ENCODE results near the gene RPGRIP1L.

The RPGRIP1L gene

DNA sequence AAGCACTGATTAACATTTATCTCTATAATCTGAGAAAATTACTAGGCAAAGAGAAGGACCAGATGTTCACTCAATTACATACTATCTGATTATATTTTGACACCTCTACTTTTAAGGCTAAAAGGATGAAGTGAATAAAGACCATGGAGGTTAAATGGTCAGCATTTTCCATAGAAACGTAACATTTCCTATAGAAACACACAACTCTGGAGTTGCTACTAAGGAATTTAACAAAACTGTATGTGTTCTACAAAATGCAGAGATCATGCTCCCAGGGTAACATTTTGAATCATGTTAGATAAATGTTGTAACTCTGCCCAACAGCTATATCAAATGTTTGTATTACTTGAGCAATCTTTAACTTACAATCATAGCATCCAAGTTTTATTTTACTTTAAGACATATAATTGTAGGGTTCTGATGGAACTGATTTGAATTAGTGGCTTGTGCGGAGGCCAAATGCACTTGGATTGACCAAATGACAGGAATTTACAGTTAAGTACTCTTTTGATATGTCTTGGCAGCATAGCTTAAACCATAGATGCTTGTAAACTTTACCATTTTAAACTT lies 97.7 kb downstream of the RPGRIP1L start:
- H3K27ac ChIP-seq = no peak overlapping the region
- TF ChIP-seq, protein P1, sequence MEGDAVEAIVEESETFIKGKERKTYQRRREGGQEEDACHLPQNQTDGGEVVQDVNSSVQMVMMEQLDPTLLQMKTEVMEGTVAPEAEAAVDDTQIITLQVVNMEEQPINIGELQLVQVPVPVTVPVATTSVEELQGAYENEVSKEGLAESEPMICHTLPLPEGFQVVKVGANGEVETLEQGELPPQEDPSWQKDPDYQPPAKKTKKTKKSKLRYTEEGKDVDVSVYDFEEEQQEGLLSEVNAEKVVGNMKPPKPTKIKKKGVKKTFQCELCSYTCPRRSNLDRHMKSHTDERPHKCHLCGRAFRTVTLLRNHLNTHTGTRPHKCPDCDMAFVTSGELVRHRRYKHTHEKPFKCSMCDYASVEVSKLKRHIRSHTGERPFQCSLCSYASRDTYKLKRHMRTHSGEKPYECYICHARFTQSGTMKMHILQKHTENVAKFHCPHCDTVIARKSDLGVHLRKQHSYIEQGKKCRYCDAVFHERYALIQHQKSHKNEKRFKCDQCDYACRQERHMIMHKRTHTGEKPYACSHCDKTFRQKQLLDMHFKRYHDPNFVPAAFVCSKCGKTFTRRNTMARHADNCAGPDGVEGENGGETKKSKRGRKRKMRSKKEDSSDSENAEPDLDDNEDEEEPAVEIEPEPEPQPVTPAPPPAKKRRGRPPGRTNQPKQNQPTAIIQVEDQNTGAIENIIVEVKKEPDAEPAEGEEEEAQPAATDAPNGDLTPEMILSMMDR (conservative IDR thresholded peaks at IDR 0.05) = no peak

DNA sequence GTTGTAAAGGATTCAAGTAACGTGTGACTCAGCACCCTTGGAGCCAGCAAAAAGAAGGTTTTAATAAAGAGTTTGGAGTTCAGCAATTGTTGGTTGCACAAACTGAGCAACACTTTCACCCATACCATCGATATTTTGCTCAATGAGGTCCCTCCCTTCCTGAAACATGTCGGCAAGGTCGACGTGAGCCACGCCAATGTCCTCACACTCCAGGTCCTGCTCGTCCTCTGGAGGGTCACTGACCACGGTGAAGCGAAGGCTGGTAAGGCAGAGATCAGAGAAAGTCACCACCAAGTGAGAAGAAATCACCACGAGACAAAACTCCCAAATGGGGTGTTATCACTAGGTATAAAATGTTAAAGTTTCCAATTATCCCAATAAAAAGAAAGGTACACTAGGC lies 98.3 kb downstream of the RPGRIP1L start:
- no peak overlapping the region for H3K27ac ChIP-seq
- TF ChIP-seq, protein P1 (conservative IDR thresholded peaks at IDR 0.05) = no peak

DNA sequence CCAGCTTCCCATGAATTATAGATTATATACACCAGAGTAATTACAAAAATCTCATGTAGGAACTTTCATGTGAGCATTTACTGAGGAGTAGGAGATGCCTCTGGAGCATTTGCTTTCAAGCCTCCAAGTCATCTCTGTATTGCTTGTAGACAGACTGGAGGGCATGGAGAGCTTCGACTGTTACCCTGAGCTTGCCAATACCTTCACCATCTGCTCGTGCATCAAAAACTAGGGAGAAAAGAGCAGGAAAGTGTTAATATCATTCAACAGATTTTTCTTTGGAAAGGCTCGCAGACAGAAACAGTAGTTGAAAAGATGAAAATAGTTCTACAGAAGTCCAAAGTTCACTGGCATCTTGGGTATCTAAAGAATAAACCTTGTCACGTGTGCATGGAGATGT lies 101.7 kb downstream of the RPGRIP1L start:
- TF ChIP-seq, protein P1 (conservative IDR thresholded peaks at IDR 0.05) = no peak
- no peak overlapping the region for H3K27ac ChIP-seq

DNA sequence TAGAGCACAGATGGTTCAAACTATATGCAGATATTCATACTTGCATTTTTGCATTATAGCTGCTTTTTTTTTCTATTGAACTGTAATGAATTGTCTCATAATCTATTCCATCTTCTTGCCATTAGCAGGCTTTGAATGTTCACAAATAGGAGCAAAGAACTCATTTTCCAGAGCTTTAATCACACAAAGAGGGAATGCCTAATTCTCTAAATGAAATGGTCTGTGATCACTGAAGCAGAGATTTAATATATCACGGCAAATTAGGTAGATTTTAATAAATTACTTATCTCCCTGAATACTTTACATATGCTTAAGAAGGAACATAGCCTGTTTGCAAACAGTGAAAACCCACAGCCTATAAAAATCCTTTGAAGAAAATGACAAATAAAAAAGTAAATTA lies 103.0 kb downstream of the RPGRIP1L start:
- TF ChIP-seq, protein P1 (conservative IDR thresholded peaks at IDR 0.05) = no peak
- H3K27ac ChIP-seq = no peak overlapping the region

DNA sequence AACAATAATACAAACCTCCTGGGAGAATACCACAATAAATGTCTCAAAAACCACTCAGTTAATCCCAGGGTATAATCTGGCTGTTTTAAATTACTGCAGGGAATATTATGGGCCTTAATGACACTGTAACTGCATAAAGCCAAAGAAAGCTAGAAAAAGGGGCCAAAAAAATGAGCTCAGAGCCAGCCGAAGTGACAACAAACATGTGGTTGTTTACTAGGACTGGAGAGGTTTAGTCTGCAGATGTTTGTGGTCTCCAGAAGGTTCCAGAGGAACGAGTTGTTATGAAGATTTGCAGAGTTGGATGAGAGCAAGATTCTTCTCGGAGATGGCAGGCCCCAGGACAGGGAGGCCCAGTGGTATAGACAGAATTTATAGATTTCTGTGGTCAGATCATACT lies 103.5 kb downstream of the RPGRIP1L start:
- no peak overlapping the region for H3K27ac ChIP-seq
- TF ChIP-seq, protein P1 (conservative IDR thresholded peaks at IDR 0.05) = no peak

DNA sequence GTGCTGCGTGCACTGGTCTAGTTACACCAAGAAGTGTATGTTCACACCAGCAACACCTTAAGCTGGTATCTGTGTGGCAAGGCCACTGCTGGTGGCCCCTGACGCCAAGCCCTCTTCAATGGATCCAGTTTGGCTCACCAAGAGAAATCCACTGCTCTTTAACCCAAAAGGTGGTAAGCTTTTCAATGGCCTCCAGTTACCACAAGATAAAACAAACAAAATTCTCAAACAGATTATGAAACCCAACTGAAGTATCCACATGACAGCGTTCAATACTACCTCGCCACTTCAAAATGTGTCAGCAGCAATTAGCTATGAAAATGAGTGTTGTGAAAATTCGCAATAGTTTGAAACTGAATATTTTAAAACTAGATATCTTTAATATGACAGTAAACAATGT lies 104.1 kb downstream of the RPGRIP1L start:
- TF ChIP-seq, protein P1 (conservative IDR thresholded peaks at IDR 0.05) = no peak

DNA sequence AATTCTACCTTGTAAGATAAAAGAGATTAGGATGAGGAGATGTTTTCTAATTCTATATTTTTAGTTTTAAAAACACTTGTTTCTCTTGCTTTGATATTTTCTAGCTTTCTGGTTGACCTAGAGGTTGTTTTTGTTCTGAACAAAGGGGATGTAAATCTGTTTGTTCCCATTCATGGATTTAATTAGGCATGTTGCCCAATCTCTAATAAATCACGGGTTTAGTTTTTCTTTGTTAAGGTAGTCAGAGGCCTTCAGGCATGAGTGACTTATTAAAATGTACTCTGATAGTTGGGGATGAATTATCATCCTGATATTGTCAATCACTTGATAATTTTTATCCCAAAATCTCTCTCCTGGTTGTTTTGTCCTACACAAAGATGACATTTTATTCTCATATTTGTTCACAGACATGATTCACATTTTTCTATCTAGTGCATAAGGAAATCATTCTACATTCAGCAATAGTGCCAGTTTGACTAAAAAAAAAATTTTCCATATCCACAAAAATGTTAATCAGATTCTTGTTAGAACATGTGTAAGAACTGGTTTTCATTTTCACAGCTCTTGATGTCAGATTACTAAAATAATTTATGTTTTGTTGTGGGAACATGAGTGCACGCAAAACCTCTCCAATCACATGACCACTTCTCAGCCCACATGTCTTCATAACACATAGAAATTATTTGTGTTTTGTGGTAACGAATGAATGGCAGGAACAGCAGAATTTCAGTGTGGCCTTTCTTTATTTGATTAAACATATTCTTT lies 105.0 kb downstream of the RPGRIP1L start:
- TF ChIP-seq, protein P1 (conservative IDR thresholded peaks at IDR 0.05) = no peak

More for the DNA sequence above, 104.1 kb downstream of the RPGRIP1L start:
- H3K27ac ChIP-seq = no peak overlapping the region

More for the DNA sequence above, 105.0 kb downstream of the RPGRIP1L start:
- no peak overlapping the region for H3K27ac ChIP-seq

Data from VCaP (cell line).